Measurements from ENCODE around the gene ZNF804A.

DNA sequence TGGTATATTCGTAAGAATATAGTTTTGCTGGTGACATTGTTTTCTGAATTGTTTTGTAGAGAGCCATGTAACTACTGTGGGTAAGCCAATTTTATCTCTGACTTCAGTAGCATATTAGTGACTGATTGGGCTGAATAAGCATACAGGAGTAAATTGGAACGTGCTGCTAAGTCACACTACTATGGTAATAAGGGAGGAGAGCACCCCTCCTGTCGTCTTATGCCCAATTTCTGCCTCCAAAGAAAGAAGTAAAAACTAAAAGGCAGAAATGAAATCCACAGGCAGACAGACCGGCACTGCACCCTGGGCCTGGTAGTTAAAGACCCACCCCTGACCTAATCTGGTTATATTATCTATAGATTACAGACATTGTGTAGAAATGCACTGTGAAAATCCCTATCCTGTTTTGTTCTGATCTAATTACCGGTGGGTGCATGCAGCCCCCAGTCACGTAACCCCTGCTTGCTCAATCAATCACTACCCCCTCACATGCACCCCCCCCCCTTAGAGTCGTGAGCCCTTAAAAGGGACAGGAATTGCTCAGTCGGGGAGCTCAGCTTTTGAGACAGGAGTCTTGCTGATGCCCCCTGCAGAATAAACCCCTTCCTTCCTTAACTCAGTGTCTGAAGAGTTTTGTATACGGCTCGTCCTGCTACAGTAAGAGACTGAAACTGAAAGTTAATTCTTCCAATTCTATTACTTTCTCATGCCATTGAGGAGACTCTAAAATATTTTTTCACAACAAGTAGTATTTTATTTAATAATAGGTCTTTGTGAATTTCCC lies 167.0 kb downstream of the ZNF804A start:
- TF ChIP-seq POLR2A (IDR thresholded peaks at IDR 0.05), result no peak
- TF ChIP-seq, protein P1, sequence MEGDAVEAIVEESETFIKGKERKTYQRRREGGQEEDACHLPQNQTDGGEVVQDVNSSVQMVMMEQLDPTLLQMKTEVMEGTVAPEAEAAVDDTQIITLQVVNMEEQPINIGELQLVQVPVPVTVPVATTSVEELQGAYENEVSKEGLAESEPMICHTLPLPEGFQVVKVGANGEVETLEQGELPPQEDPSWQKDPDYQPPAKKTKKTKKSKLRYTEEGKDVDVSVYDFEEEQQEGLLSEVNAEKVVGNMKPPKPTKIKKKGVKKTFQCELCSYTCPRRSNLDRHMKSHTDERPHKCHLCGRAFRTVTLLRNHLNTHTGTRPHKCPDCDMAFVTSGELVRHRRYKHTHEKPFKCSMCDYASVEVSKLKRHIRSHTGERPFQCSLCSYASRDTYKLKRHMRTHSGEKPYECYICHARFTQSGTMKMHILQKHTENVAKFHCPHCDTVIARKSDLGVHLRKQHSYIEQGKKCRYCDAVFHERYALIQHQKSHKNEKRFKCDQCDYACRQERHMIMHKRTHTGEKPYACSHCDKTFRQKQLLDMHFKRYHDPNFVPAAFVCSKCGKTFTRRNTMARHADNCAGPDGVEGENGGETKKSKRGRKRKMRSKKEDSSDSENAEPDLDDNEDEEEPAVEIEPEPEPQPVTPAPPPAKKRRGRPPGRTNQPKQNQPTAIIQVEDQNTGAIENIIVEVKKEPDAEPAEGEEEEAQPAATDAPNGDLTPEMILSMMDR (IDR thresholded peaks at IDR 0.05), result no peak

All from lower leg skin (tissue), 3 donors.